Endothelial cell of umbilical vein (primary cell): Measurements from ENCODE around the gene KLHL17. TPM values are rescaled to one million over a fixed set of nuclear protein-coding genes. Genes with fewer than 3 reads are reported as not detected.

Experiments used
- BruUV-seq: library from RNA; stranded (reverse); fragments of 400-500 nt; replicated peaks from 2 replicates; lab custom pipeline; 2021; lab: Mats Ljungman, UMichigan
- CTCF ChIA-PET: fragments of 300-600, 350-600 bp; sonication (Branson Sonifier 250); formaldehyde crosslinking; loops from one replicate; lab custom pipeline; 2021; ENCODE audit warnings: antibody characterized with exemption, inconsistent platforms; lab: Charles Lee
- POLR2A ChIA-PET: fragments of 300-600, 350-600 bp; sonication (Branson Sonifier 250); formaldehyde crosslinking; loops from one replicate; lab custom pipeline; 2021; ENCODE audit warnings: antibody characterized with exemption, inconsistent platforms; lab: Charles Lee
- DNase-seq: peaks from one replicate; pipeline ENCODE4 v3.0.0-alpha.2; 2011; ENCODE audit warnings: low read depth, low spot score
- FAIRE-seq: peaks from 2 replicates; lab custom pipeline; 2011; peaks lifted over from hg19 to GRCh38; lab: Jason Lieb, UNC
- H2AFZ ChIP-seq: 2 replicates; pipeline ENCODE4 v1.6.0; 2012; ENCODE audit warnings: low read depth, low read length, control low read depth, inconsistent platforms
- H3K27ac ChIP-seq: 2 replicates; pipeline ENCODE4 v1.5.1; 2011; ENCODE audit warnings: low read depth, mild to moderate bottlenecking, control low read depth, low read length, moderate library complexity; ENCODE audit not compliant: insufficient read depth
- H3K27me3 ChIP-seq, 2 experiments: 2 replicates each; pipeline versions ENCODE4 v1.6.0 to v1.6.1; 2011; ENCODE audit warnings: low read length in 2 of 2, mixed read lengths in 1 of 2; ENCODE audit not compliant: control insufficient read depth in 2 of 2, insufficient read depth in 2 of 2
- H3K36me3 ChIP-seq, 2 experiments: 2 replicates in 1 of 2; 3 replicates in 1 of 2; pipeline ENCODE4 v1.5.1; 2011; ENCODE audit warnings: low read length in 2 of 2, mild to moderate bottlenecking in 1 of 2, moderate library complexity in 1 of 2; ENCODE audit not compliant: control insufficient read depth in 2 of 2, insufficient read depth in 2 of 2; ENCODE audit errors: extremely low read depth in 1 of 2
- H3K4me1 ChIP-seq: 3 replicates; pipeline ENCODE4 v1.5.1; 2011; ENCODE audit warnings: mild to moderate bottlenecking, low read length; ENCODE audit not compliant: control insufficient read depth, insufficient read depth; ENCODE audit errors: extremely low read depth
- H3K4me2 ChIP-seq: 2 replicates; pipeline ENCODE4 v1.6.1; 2011; ENCODE audit warnings: low read length, control low read depth, mixed read lengths; ENCODE audit not compliant: insufficient read depth
- H3K4me3 ChIP-seq, 3 experiments: fragments of 200-600 bp in 1 of 3; sonication (generic), shearing (Covaris generic) in 1 of 3; replicated peaks in 1 of 3; 2 replicates each; pipeline ENCODE4 v1.5.1; 2011 to 2016; ENCODE audit warnings: control low read depth in 3 of 3, low read length in 3 of 3, mild to moderate bottlenecking in 2 of 3, inconsistent platforms in 1 of 3, low read depth in 1 of 3, moderate library complexity in 1 of 3; ENCODE audit not compliant: insufficient read depth in 1 of 3
- H3K79me2 ChIP-seq: 2 replicates; pipeline ENCODE4 v1.6.0; 2012; ENCODE audit warnings: low read length, inconsistent platforms; ENCODE audit not compliant: control insufficient read depth, insufficient read depth
- H3K9ac ChIP-seq: replicated peaks from 2 replicates; pipeline ENCODE3; 2011; ENCODE audit warnings: low read length, control low read depth; ENCODE audit not compliant: insufficient read depth; ENCODE audit errors: extremely low read depth
- H3K9me1 ChIP-seq: replicated peaks from 3 replicates; pipeline ENCODE4 v1.6.0; 2011; ENCODE audit warnings: mild to moderate bottlenecking, low read length; ENCODE audit not compliant: control insufficient read depth, insufficient read depth; ENCODE audit errors: extremely low read depth
- H3K9me3 ChIP-seq: replicated peaks from 2 replicates; pipeline ENCODE4 v1.5.1; 2012; ENCODE audit warnings: low read length, inconsistent platforms; ENCODE audit not compliant: control insufficient read depth, insufficient read depth
- H4K20me1 ChIP-seq: replicated peaks from 2 replicates; pipeline ENCODE3; 2011; ENCODE audit warnings: mild to moderate bottlenecking, low read length; ENCODE audit not compliant: control insufficient read depth, insufficient read depth; ENCODE audit errors: extremely low read depth
- CTCF ChIP-seq, 2 donors: IDR thresholded peaks; 1 replicate in 1 of 2; 2 replicates in 1 of 2; pipeline ENCODE4 v1.5.1; 2011; ENCODE audit warnings: low read length in 2 of 2, mild to moderate bottlenecking in 2 of 2, moderate library complexity in 2 of 2, control low read depth in 1 of 2, inconsistent platforms in 1 of 2, low read depth in 1 of 2; ENCODE audit not compliant: insufficient read depth in 1 of 2; ENCODE audit errors: extremely low read depth in 1 of 2
- EZH2 ChIP-seq: IDR thresholded peaks from 2 replicates; pipeline ENCODE4 v1.6.1; 2012; ENCODE audit warnings: borderline replicate concordance, low read depth, mild to moderate bottlenecking, moderate library complexity, low read length, inconsistent platforms; ENCODE audit not compliant: severe bottlenecking
- GATA2 ChIP-seq: IDR thresholded peaks from 2 replicates; pipeline ENCODE4 v1.7.0; 2011; ENCODE audit warnings: low read depth, mild to moderate bottlenecking, moderate library complexity, mixed read lengths, low read length; ENCODE audit not compliant: insufficient read length, insufficient read depth
- MAX ChIP-seq: IDR thresholded peaks from 2 replicates; pipeline ENCODE4 v1.6.1; 2011; ENCODE audit not compliant: insufficient read depth, insufficient read length
- MYC ChIP-seq: IDR thresholded peaks from one replicate; pipeline ENCODE4 v1.6.1; 2011; ENCODE audit warnings: mild to moderate bottlenecking, low read depth, low read length
- POLR2A ChIP-seq: IDR thresholded peaks from 2 replicates; pipeline ENCODE4 v1.6.1; 2012; ENCODE audit warnings: low read depth, mild to moderate bottlenecking, control low read depth, low read length
- dilution Hi-C: fragments of 300-500 bp; cut with MboI; formaldehyde crosslinking; loops from one replicate; pipeline ENCODE4 v1.15.0; 2019; ENCODE audit warnings: low sequenced_read_pairs; ENCODE audit not compliant: extremely low pct_ligation_motif_present
- intact Hi-C: fragments of 100-400 bp; cut with micrococcal nuclease; formaldehyde crosslinking; loops from one replicate; pipeline ENCODE4 v1.10.0; 2022
- polyA plus RNA-seq, 4 experiments: library from polyadenylated mRNA; depleted of rRNA in 3 of 4; stranded (reverse) in 3 of 4; unstranded in 1 of 4; fragments of >200 nt; gene quantifications; 2 replicates each; pipeline versions ENCODE4 v1.2.1 to v1.2.3, GENCODE V29; 2011 to 2012; ENCODE audit warnings: missing spikeins in 1 of 4
- total RNA-seq: library from RNA; stranded (reverse); gene quantifications from 2 replicates; pipeline ENCODE4 v1.2.3, GENCODE V29; 2021

Gene KLHL17
- total and polyA plus RNA-seq, 2 donors (not counting 3 experiments of a cell fraction or from before 2014, with no cell fraction given): 27.0 to 30.1 TPM

GRCh38 chr1:920521-920920 lies 39.9 kb upstream of the KLHL17 start:
- H3K36me3 ChIP-seq: no peaks in the 10 kb centered on the region
- H3K4me3 ChIP-seq: no peak overlapping the region
- no peak overlapping the region for H3K9ac ChIP-seq
- H3K9me1 ChIP-seq: no peaks in the 10 kb centered on the region
- intact Hi-C loops: loop anchor here (5.0 kb wide), 1 partner anchor 37 kb away; the partner anchor contains the start of gene NOC2L
- dilution Hi-C loops: no loop called here
- peaks cover 13 to 17% of the 10 kb centered on the region in 2 experiments for H3K27me3 ChIP-seq
- FAIRE-seq (no peak), DNase-seq (no peak)
- BruUV-seq: no TSS peak
- H4K20me1 ChIP-seq: no peaks in the 10 kb centered on the region
- no peaks in the 10 kb centered on the region for H3K79me2 ChIP-seq
- H2AFZ ChIP-seq: no peak overlapping the region
- no peak overlapping the region for H3K27ac ChIP-seq
- ChIA-PET POLR2A (no interaction called here), CTCF (interaction anchor here (1.0 kb wide), 3 partner anchors 16 to 82 kb away, joined by 3 to 4 read pairs (median 3); no protein-coding TSS in a partner anchor)
- no peaks in the 10 kb centered on the region for H3K9me3 ChIP-seq
- no peak overlapping the region for H3K4me2 ChIP-seq
- H3K4me1 ChIP-seq: no peaks in the 10 kb centered on the region
- TF ChIP-seq CTCF (IDR thresholded peaks at IDR 0.05; ENCODE audit: extremely low read depth in 1 of 2, insufficient read depth in 1 of 2, low read depth in 1 of 2, low read length in 2 of 2) (no peak), MYC (no peak), POLR2A (no peak), EZH2 (no peak), MAX (no peak), GATA2 (no peak)
